SU-DHL-6 (cell line): ENCODE results near the gene IRF2.

Experiments
- CTCF ChIP-seq: fragments of 200-600 bp; sonication (generic); IDR thresholded peaks from one replicate; pipeline ENCODE4 v1.5.1; 2017; ENCODE audit warnings: antibody characterized with exemption, mild to moderate bottlenecking, low read length, moderate library complexity; ENCODE audit not compliant: insufficient read depth, poor library complexity, severe bottlenecking
- EZH2phosphoT487 ChIP-seq: fragments of 200-600 bp; sonication (generic), shearing (Covaris generic); conservative IDR thresholded peaks from 2 replicates; pipeline ENCODE4 v1.6.1; 2018; ENCODE audit warnings: mild to moderate bottlenecking, antibody characterized with exemption, low read length, moderate library complexity, mixed read lengths

- TF ChIP-seq EZH2phosphoT487 (no peak), CTCF (no peak)
Measured at GRCh38 chr4:184362396-184362795, 112.0 kb downstream of the IRF2 start.
